Stromal cell of bone marrow (primary cell): ENCODE data around the gene TRIM65.
A peak's percentile ranks its signal among the peaks of the same experiment; 100 is the strongest.
"Not testable (repeated sequence)": the region's sequence is repeated elsewhere in the genome, so short reads cannot be mapped to it uniquely, and the experiment has no call there.

Experiments used
- DNase-seq: peaks from one replicate; pipeline ENCODE4 v3.0.0-alpha.2; 2012; ENCODE audit warnings: low read depth

TRIM65 gene

DNA sequence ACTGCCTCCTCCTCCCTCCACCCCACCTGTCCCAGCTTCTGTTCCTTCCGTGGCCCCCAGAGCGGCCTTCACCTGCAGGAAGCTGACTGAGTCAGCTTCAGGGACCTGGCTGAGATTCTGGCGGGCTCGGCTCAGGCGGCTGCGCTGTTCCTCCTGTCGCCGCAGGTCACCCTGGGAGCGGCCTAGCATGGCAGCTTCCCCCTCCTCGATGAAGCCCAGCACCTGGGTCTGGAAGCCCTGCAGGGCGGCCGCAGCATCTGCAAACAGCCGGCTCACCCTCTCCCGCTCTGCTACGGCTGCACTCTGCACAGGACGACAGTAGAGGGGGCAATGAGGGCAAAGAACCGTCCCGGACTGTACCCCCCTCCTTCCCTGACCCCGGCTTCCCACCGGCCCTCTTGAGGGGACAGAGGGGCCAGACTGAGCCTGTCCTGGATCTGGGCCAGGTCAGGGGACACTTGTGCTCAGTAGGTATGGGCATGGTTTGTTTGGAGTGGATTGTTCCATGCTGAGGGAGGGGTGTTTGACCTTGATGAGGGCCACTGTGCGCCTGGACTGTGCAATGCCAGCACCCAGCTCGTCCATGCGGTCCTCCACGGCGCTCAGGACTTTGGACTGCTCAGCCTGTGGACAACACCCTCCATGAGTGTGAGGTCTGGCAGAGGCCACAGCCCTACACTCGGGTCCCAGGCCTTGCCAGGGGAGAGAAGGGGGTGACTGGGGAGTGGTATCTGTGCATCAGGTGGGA, 20.4 kb downstream of the TRIM65 start:
- DNase-seq, result no peak

DNA sequence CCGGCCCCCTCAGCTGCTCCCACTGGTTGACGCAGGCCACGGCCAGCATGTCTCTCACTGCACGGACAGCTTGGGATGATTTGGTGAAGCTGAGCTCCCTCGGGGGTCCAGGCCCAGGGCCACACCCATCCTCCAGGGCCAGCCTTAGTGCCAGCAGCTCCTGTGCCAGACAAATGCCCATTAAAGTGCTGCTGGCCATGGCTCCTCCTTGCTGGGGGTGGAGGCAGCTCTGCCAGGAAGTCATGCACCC, 20.9 kb downstream of the TRIM65 start:
- no peak for DNase-seq

DNA sequence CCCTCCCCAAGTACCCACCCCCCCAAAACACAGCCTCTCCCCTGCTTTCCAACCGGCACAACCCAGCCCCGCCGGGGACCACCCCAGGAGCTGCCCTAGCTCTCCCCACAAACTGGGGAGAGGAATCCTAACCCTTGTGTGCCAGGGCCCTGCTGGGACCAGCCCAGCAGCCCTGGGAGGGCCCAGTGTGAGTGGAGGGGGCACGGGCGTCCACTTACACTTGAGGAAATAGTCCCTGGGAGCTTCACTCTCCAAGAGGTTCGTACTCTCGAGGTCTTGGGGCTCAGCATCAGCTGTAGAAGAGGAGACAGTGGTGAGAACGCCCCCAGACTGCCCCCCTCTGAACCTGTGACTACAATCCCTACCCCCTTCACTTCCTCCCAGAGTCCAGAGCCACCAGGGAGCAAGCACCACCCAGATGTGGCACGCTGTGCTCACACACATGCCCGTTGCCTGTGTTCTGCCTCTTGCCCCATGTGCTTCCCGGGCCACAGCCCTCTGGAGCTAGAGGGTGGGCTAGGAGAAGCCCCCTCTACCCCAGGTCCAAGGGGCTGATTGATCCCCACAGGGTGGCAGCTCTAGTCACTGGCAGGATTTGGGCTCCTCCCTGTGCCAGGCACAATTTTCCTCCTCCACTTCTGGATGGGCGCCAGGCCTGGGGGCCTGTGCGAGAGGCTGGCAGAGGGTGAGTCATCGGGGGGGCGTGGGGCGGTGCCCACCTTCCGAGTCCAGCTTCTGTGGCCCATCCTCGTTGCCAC, 21.4 kb downstream of the TRIM65 start:
- DNase-seq, result no peak

DNA sequence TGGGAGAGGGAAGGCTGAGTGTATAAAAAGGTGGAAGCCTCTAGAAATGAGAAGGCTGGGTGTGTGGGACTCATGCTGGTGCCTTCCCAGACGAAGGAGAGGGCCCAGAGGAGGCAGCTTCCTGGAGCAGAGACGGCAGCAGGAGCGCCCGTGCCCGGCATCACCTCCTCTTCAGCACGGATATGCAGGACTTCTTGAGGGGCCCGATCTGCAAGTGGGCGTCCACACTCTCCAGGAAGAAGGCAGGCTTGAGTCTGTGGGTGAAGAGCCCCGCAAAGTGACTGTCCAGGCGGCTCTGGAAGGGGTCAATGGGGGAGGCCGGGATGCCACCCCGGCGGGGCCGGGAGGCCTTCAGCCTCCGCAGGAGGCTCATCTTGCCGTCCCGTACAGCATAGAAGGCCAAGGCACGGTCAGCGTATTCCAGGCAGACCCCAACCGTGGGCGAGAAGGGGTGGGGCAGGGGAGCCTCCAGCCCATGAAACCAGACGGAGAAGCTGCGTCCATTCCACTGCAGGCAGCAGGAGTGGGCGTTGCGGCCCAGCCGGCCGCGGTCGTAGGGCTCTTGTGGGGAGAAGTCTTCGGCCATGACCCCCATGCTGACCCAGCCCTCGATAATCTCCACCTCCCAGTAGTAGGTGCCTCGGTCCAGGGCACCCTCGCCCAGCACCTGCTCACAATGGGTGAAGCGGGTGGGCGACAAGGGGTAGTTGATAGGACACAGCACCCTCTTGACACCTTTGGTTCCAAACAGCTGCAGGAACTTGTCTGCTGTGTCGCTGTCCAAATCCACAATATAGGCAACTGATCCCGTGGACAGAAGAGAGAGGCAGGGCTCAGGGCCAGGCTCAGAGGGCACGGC, 22.2 kb downstream of the TRIM65 start:
- no peak for DNase-seq

DNA sequence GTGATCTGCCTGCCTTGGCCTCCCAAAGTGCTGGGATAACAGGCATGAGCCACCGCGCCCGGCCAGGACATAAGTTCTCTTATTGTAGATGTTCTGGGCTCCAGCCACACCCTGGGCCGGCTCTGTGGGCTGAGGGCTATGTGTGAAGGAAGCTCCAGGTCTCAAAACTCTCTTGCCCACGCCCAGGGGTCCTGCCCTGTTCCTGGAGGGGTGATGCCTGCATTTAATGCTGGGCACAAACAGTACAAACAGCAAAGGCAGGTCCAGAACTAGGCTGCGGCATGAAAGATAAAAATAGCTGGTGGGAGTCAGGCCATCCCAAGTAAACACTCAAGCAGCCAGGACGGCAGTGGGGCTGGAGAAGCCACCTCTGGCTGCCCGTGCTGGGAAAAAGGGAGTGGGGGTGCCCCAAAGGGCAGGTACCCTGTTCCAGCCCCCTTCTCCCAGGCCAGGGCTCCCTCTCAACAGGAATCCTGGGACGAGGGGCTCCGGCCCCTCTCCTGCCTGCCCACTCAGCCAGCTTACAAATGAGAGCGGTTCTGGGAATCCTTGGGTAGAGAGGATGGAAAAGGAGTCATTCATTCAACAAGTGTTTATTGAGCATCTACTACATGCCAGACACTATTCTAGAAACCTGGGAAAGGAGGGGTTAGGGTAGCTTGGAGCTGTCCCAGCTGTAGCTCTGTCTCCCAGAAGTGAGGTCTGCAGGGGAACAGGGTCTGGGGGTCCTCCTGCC, 23.0 kb downstream of the TRIM65 start:
- no peak for DNase-seq

DNA sequence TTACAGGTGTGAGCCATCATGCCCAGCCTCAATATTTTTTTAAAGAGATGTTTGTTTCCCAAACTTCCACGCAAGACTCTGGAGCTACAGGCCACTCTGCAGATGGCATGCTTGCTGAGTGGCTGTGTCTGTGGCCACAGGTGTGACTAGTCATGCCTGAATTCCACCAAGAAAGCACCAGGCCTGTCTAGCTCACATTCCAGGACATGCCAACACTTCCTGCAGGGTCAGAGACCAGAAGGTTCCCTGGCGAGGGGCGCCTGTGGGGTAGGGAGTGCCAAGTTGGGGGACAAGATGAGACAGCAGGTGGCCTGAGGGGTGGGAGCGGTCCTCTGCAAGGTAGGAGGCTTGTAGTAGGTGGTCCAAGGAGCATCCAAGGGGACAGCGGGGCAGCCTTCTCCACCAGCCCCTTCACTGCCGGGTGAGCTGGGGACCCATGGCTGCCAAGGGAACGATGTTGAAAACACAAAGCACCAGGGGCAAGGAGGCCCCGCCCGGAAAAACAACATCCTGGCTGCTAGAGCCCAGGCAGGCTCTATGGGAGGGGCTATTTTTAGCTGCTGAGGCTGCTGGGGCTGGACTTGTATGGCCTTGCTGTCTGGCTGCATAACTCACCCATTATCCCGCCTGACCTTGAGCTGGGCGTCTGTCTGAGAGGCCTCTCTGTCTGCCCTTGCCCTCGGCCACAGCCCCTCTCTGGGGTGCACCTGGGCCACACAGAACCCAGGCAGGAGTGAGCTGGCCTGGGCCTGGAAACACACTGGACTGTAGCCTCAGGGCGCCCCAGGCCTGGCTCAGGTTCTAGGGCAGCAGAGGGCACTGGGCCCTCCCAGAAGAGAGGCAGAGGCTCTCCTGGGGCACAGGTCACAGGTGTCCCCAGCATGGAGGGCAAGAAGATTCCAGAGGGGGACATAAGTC, 24.1 kb downstream of the TRIM65 start:
- peak; percentile 87 for DNase-seq

DNA sequence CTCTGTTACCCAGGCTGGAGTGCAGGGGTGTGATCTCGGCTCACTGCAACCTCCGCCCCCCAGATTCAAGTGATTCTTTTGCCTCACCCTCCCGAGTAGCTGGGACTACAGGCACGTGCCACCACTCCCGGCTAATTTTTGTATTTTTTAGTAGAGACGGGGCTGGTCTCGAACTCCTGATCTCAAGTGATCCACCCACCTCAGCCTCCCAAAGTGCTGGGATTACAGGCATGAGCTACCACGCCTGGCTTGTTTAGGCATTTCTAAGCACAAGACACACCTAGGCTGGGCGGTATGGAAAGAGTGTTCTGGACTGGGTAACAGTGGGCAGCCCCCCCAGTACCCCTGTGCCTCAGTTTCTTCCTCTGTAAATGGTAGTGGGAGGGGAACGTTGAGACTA, 26.5 kb downstream of the TRIM65 start:
- DNase-seq, result not testable (repeated sequence)

DNA sequence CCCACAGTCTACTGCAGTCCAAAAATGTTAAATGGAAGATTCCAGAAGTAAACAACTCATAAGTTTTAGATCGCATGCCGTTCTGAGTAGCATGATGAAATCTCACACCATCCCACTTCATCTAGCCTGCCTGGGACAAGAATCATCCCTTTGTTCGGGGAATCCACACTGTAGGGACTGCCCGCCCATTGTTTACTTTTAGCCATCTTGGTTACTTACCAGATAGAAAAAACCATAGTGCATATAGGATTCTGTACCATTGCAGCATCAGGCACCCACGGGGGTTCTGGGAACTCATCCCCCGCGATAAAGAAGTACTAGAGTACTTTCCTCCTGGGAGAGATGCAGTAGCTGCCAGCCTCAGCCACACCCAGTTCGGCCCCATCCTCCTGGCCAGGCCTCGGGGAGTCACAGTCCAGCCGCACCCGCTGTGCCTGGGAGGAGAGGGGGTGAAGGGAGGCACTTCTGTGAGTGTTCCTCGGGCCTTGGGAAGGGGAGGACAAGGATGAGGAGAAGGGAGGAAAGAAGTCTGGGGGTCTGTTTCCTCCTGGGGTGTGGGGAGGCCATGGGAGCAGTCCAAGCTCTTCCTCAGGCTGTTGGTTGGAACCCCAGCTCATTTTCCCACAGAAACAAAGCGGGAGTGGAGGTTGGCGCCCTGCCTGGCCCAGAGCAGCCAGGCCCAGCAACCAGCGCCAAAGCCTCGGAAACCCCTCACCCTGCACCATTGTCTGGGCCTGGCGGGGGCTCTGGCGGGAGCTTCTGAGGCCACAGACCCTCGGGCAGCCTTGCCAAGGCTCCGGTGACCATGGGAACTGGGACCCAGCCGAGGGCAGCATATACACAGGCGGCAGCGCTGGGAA, 27.2 kb downstream of the TRIM65 start:
- DNase-seq, result no peak

- not testable (repeated sequence) for DNase-seq
Observed at GRCh38 chr17:75868730-75869281, 27.9 kb downstream of the TRIM65 start.

DNA sequence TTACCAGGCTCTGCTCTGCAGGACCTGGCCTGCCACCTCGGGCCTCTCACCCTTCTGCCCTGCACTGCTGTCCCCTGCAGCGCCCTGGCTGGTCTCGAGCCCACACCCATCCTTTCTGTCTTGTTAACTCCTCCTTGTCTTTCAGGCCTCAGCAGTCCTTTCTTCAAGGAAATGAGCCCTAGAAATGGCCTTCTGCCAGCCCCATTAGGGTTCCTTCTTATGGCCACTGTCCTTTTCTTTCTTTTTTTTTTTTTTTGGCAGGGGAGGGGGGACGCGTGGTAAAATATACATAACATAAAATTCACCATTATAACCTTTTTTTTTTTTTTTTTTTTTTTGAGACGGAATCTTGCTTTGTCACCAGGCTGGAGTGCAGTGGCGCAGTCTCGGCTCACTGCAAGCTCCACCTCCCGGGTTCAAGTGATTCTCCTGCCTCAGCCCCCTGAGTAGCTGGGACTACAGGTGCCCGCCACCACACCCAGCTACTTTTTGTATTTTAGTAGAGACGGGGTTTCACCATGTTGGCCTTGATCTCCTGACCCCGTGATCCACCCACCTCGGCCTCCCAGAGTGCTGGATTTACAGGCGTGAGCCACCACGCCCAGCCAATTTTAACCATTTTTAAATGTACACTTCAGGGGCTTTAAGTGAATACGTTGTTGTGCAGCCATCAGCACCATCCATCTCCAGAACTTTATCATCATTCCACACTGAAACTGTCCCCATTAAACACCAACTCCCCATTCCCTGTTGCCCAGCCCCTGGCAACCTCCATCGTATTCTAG, 31.2 kb downstream of the TRIM65 start:
- not testable (repeated sequence) for DNase-seq

DNA sequence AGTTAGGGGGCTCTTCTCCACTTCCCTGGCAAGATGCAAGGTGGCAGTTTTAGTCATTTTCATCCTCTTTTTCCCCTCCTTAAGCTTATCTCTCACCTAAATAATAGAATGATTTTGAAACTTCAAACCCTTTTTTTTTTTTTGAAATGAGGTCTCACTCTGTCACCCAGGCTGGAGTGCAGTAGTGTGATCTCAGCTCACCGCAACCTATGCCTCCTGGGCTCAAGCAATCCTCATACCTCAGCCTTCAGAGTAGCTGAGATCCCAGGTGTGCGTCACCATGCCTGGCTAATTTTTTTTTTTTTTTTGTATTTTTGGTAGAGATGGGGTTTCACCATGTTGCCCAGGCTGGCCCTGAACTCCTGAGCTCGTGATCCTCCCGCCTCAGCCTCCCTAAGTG, 31.9 kb downstream of the TRIM65 start:
- not testable (repeated sequence) for DNase-seq

DNA sequence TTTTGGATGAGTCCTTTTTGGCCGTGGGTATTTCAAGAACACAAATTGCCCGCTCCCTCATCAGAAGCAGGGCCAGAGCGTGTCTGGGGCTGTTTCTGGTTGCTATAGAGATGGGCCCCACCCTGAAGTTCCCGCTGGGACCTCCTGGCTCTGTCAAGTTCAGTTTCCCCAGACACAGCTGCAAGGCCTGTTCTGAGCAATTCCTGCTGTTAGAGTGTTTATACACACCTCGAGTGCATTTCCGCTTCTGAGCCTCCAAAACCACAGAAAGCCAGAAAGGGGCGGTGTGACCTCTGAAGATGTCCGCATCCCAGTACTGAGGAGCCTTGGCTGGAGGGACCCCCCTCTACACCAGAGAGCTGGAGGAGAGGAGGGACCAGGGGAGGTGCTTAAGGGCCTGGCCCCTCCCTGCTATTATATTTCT, 32.3 kb downstream of the TRIM65 start:
- peak; percentile 53 for DNase-seq

DNA sequence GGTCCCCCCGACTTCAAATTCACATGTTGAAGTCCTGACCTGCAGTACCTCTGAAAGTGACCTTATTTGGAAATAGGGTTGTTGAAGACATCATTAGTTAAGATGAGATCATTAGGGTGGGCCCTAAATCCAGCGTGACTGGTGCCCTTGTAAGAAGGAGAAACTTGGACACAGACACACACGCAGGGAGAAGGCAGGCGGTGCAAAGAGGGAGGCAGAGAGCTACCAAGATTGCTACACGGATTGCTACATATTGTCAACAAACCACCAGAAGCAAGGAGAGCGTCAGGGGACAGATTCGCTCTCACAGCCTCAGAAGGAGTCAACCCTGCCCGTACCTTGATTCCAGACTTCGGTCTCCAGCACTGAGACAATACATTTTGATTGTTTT, 34.8 kb downstream of the TRIM65 start:
- DNase-seq, result peak; percentile 46

DNA sequence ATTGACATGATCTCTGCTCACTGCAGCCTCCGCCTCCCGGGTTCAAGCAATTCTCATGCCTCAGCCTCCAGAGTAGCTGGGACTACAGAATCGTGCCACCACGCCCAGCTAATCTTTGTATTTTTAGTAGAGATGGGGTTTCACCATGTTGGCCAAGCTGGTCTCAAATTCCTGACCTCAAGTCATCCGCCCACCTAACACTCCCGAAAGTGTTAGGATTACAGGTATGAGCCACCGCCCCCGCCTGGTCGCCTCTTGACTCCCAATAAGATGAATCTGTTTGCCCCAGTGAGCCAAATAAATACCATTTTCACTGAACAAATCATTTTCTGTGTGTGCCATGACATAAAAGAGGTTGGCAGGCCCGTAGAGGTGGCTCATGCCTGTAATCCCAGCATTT, 37.4 kb downstream of the TRIM65 start:
- DNase-seq, result not testable (repeated sequence)

DNA sequence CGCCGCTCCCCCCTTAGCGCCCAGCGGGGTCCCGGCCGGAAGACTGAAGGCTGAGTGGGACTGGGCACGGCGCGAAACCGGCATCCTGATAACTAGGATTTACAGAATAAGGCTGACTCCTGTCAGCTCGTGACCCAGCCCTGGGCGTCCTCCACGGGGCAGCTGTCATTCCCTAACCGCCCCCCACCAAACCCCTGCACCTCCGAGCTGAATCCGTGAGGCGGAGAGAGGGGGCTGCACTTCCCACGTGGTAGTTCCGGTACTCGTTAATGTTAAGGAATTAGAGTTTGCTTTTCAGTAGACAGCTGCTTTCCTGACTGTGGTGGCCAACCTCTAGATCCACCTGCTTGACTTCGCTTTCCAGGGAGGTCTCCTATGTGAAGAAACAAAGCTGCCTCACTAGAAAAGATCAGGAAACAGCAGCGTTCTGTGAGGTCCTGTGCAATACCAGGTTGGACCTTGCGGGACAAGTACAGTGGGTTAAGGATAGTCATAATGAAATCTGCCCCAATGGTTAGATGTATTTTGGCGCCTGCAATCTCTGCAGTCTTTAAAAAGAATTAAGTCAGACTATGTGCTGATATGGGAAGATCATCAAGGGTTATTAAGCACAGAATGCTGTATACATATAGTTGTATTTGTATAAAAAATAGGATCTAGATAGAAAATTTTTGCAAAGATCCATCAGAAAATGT, 40.5 kb downstream of the TRIM65 start:
- no peak for DNase-seq

DNA sequence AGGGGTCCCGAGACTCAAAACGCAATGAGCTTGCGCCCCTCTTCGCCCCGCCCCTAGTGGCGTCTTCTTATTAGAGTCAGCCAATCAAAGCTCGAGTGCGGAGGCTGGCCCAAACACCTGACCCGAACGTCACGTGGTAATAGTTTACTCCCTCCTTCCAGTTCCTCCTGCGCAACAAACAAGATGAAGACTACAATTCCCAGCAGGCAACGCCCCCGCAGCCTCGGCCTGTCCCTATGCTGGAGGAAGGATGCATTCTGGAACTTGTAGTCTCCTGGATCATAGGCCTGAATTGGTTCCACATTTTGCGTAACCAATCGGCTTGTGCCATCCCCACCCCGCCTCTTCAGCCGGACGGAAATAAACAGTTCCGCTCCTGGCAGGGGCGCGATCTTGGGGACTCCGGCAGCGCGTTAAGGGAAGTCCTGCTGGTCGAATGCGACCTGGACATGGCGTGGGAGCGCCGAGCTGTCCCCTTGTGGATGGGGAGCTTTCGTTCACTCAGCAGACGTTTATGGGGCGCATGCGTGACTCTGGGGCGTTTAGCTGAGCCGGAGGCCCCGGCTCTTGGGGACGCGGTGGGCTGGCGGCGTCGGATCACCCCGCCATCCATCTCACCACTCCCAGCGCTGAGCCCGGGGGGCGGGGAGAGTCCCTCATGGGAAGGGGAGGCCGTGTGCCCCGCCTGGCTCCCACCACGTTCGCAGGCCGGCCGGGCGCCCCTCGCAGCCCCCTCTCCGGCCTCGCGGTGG, 41.3 kb downstream of the TRIM65 start, which contains the start of gene WBP2:
WBP2 (minus strand) TSS at position 26 of the 752 bp plus-strand sequence. CDS start 38 bp downstream, outside the sequence.
- peak; percentile 100 for DNase-seq

- no peak for DNase-seq
Observed at GRCh38 chr17:75854881-75855309, 41.9 kb downstream of the TRIM65 start.
